ENCODE results near the gene CCDC24. TPM values are rescaled to one million over a fixed set of nuclear protein-coding genes. Genes with fewer than 3 reads are reported as not detected.

Gene CCDC24
- total RNA-seq, 1 donor from 2014 or later = 1.4 TPM

GRCh38 chr1:44020464-44020863 lies 29.1 kb downstream of the CCDC24 start:
- no peak overlapping the region for H3K4me3 ChIP-seq
- no peak overlapping the region for H3K27ac ChIP-seq (replicated peaks)
- H3K9me3 ChIP-seq (replicated peaks) = no peaks in the 10 kb centered on the region
- intact Hi-C loops (cut with micrococcal nuclease) = no loop called here
- H3K36me3 ChIP-seq = no peaks in the 10 kb centered on the region
- peaks cover 13% of the 10 kb centered on the region for H3K4me1 ChIP-seq
- no peak for TF ChIP-seq CTCF (IDR thresholded peaks at IDR 0.05; ENCODE audit: borderline replicate concordance)
- no peak for DNase-seq
- H3K27me3 ChIP-seq (ENCODE audit: low read depth) = peaks cover 6% of the 10 kb centered on the region

GRCh38 chr1:44021156-44021555 lies 29.8 kb downstream of the CCDC24 start:
- Histone ChIP-seq H3K4me3 (no peak overlapping the region), H3K27ac (replicated peaks) (no peak overlapping the region), H3K27me3 (ENCODE audit: low read depth) (peaks cover 6% of the 10 kb centered on the region), H3K9me3 (replicated peaks) (no peaks in the 10 kb centered on the region), H3K36me3 (no peaks in the 10 kb centered on the region), H3K4me1 (peaks cover 7% of the 10 kb centered on the region)
- intact Hi-C loops (cut with micrococcal nuclease) = no loop called here
- DNase-seq = no peak
- no peak for TF ChIP-seq CTCF (IDR thresholded peaks at IDR 0.05; ENCODE audit: borderline replicate concordance)

GRCh38 chr1:44021581-44022321 lies 30.4 kb downstream of the CCDC24 start:
- Histone ChIP-seq H3K27ac (replicated peaks) (peak overlapping the region; percentile 46), H3K27me3 (ENCODE audit: low read depth) (peaks cover 6% of the 10 kb centered on the region), H3K36me3 (no peaks in the 10 kb centered on the region), H3K4me1 (peaks cover 7% of the 10 kb centered on the region), H3K9me3 (replicated peaks) (no peaks in the 10 kb centered on the region), H3K4me3 (no peak overlapping the region)
- intact Hi-C loops (cut with micrococcal nuclease) = no loop called here
- peak; percentile 33 for TF ChIP-seq CTCF (IDR thresholded peaks at IDR 0.05; ENCODE audit: borderline replicate concordance)
- peak; percentile 25 for DNase-seq

- no peak for DNase-seq
- Histone ChIP-seq H3K36me3 (no peaks in the 10 kb centered on the region), H3K4me1 (peaks cover 11% of the 10 kb centered on the region), H3K9me3 (replicated peaks) (no peaks in the 10 kb centered on the region), H3K27ac (replicated peaks) (no peak overlapping the region), H3K27me3 (ENCODE audit: low read depth) (peaks cover 6% of the 10 kb centered on the region), H3K4me3 (no peak overlapping the region)
- intact Hi-C loops (cut with micrococcal nuclease) = no loop called here
- TF ChIP-seq CTCF (IDR thresholded peaks at IDR 0.05; ENCODE audit: borderline replicate concordance) = no peak
Measured at GRCh38 chr1:44024031-44024902, 32.9 kb downstream of the CCDC24 start.

- Histone ChIP-seq H3K4me1 (peaks cover 17% of the 10 kb centered on the region), H3K27me3 (ENCODE audit: low read depth) (peaks cover 6% of the 10 kb centered on the region), H3K4me3 (no peak overlapping the region), H3K27ac (replicated peaks) (no peak overlapping the region), H3K9me3 (replicated peaks) (no peaks in the 10 kb centered on the region), H3K36me3 (no peaks in the 10 kb centered on the region)
- intact Hi-C loops (cut with micrococcal nuclease) = no loop called here
- no peak for TF ChIP-seq CTCF (IDR thresholded peaks at IDR 0.05; ENCODE audit: borderline replicate concordance)
- DNase-seq = no peak
Measured at GRCh38 chr1:44024903-44025525, 33.6 kb downstream of the CCDC24 start.

All from left ventricle myocardium inferior (tissue), 1 donor.